HG02981 (cell line): Measurements from ENCODE around the gene C2CD2L.
A peak's percentile ranks its signal among the peaks of the same experiment; 100 is the strongest.
"Not testable (repeated sequence)": the region's sequence is repeated elsewhere in the genome, so short reads cannot be mapped to it uniquely, and the experiment has no call there.

ENCODE experiments used
- ATAC-seq: cut with Tn5 transposase; IDR thresholded peaks from one replicate; pipeline ENCODE4 v1.9.1; 2021; ENCODE audit warnings: mild to moderate bottlenecking, moderate library complexity; ENCODE audit not compliant: unreplicated experiment

Gene C2CD2L

DNA sequence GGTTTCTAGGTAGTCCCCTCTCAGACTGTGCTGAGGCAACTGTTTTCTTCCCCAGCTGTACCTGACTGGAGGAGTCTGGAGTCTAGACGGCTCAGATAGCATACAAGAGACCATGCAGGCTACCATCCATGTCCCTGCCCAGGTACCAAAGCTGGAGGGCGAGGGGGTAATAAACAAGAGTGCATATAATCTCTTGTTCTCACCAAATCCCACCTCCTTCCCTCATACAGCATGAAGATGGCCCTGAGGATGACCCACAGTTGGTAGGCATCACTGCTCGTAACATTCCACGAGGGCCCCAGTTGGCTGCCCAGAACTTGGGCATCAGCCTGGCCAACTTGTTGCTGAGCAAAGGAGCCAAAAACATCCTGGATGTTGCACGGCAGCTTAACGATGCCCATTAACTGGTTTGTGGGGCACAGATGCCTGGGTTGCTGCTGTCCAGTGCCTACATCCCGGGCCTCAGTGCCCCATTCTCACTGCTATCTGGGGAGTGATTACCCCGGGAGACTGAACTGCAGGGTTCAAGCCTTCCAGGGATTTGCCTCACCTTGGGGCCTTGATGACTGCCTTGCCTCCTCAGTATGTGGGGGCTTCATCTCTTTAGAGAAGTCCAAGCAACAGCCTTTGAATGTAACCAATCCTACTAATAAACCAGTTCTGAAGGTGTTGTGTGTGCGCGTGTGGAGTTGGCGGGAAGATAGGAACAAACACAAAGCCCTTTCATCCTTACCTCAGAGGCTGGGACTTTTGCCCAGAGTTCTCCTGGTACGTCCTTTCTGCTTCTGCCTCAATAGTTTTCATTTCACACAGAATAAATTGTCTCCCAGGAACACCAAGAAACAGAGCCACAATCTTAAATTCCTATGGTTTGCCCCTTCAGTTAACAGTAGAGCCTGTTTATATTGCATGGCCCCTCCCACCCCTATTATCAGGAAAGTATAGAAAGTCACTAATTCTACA lies 14.0 kb upstream of the C2CD2L start:
- ATAC-seq, result no peak

- ATAC-seq, result no peak
These were observed 13.0 kb upstream of the C2CD2L start for GRCh38 chr11:119093942-119094815.

GRCh38 chr11:119094816-119095065 lies 12.4 kb upstream of the C2CD2L start:
- ATAC-seq, result peak; percentile 30

- ATAC-seq, result peak; percentile 78
These were observed 11.9 kb upstream of the C2CD2L start for GRCh38 chr11:119095066-119095880.

GRCh38 chr11:119099711-119100110 lies 7.4 kb upstream of the C2CD2L start:
- no peak for ATAC-seq

GRCh38 chr11:119100246-119100970 lies 6.7 kb upstream of the C2CD2L start:
- ATAC-seq, result no peak

- peak; percentile 21 for ATAC-seq
These were observed 6.0 kb upstream of the C2CD2L start for GRCh38 chr11:119100994-119101758.

- peak; percentile 68 for ATAC-seq
These were observed 5.3 kb upstream of the C2CD2L start, which contains the start of gene DPAGT1 for GRCh38 chr11:119101759-119102423. Gene DPAGT1, minus strand, starts transcription at chr11:119101853. Its CDS starts 198 bp downstream, at chr11:119101655.

DNA sequence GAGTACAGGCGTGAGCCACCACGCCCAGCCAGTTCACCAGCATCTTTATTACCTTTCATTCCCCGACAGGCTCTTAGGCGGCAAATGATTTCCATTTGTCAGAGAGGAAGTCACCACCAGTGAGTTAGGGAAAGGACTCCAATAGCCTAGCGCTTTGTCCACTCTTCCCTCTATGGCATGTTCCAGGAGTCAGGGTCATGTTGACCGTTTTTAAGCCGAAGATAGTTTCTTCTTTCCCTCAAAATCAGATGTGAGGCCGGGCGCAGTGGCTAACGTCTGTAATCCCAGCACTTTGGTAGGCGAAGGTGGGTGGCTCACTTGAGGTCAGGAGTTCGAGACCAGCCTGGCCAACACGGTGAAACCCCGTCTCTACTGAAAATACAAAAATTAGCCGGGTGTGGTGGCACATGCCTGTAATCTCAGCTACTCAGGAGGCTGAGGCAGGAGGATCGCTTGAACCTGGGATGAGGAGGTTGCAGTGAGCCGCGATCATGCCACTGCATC lies 3.9 kb upstream of the C2CD2L start:
- ATAC-seq, result not testable (repeated sequence)

- no peak for ATAC-seq
These were observed 3.4 kb upstream of the C2CD2L start for GRCh38 chr11:119103793-119104192.

- ATAC-seq, result peak; percentile 24
These were observed 498 bp downstream of the C2CD2L start for GRCh38 chr11:119107538-119108145.

DNA sequence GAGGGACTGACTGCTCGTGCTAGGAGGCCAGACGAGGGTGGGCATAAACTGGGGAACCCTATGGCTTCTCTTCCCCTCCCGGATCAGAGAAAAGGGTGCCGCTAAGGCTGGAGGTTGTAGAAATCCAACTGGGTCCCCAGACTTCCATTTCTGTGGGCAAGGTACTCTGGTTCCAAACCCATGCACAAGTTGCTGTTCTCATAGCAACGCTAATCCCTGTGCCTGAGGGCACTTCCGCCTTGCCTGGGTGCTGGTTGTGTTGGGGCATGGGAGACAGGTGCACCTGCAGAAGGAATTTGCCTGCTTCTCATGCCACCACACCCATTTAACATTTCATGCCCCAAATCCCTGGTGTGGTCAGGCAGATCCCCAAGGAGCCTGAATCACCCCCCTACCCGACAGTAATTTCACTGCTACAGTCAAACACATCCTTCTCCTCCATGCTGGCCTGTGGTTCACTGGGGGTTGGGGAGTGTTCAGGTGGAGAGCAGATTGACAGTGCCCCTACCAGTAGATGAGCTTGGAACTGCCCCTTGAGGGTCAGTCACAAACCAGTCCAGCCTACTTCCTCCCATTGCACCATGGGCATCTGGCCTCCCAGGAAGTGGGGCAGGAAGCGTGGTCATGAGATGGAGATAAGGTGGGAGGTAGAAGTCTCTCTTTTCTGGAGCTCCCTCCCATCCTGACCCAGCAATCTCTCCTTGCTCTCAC lies 1.2 kb downstream of the C2CD2L start:
- ATAC-seq, result no peak

GRCh38 chr11:119108857-119109221 lies 1.7 kb downstream of the C2CD2L start:
- no peak for ATAC-seq

DNA sequence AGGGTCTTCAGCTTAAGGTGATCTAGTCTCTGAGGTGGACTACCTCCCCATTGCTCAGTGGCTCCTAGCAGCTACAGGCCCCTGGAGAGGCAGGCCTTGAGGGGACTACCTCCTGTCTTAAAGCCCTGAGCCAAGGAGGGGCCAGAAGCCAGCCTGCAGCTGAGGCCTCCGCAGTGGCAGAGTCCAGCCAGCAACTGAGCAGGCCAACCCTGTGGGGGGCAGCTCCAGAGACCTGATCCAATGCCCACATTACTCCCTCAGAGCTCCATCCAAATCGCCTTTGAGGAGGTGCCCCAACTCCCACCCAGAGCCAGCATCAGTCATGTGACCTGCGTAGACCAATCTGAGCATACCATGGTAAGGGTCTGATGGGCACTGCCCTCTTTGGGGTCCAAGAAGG lies 2.7 kb downstream of the C2CD2L start:
- ATAC-seq, result no peak

GRCh38 chr11:119110439-119110838 lies 3.3 kb downstream of the C2CD2L start:
- ATAC-seq, result no peak

GRCh38 chr11:119111361-119111925 lies 4.3 kb downstream of the C2CD2L start:
- no peak for ATAC-seq

DNA sequence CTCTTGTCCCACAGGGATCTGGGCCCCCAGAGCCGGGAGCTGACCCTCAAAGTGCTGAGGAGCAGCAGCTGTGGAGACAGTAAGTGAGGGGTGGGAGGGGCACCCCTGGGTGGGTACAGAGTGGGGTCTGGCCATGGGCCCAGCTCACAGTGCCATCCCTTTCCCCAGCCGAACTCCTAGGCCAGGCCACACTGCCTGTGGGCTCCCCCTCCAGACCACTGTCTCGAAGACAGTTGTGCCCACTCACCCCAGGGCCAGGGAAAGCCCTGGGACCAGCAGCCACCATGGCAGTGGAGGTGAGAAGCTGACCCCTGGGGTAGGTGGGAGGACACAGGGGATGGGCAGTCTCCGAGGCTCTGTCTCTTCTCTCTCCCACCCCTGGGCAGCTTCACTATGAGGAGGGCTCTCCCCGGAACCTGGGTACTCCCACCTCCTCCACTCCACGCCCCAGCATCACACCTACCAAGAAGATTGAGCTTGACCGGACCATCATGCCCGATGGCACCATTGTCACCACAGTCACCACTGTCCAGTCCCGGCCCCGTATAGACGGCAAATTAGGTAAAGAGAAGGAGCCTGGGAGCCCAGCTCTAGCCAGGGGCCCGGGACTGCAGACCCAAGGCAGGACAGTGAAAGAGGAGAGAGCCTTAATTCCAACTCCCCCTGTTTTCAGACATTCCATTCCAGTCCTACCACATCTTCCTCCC lies 5.3 kb downstream of the C2CD2L start:
- ATAC-seq, result no peak
